Embryonic facial prominence (tissue), 1 donor: Measurements from ENCODE around the gene TMEM255A.
"Not testable (repeated sequence)": the region's sequence is repeated elsewhere in the genome, so short reads cannot be mapped to it uniquely, and the experiment has no call there.

ENCODE experiments used
- DNase-seq: peaks from one replicate; pipeline ENCODE4 v3.0.0-alpha.2; 2016; ENCODE audit errors: extremely low spot score

TMEM255A gene

DNA sequence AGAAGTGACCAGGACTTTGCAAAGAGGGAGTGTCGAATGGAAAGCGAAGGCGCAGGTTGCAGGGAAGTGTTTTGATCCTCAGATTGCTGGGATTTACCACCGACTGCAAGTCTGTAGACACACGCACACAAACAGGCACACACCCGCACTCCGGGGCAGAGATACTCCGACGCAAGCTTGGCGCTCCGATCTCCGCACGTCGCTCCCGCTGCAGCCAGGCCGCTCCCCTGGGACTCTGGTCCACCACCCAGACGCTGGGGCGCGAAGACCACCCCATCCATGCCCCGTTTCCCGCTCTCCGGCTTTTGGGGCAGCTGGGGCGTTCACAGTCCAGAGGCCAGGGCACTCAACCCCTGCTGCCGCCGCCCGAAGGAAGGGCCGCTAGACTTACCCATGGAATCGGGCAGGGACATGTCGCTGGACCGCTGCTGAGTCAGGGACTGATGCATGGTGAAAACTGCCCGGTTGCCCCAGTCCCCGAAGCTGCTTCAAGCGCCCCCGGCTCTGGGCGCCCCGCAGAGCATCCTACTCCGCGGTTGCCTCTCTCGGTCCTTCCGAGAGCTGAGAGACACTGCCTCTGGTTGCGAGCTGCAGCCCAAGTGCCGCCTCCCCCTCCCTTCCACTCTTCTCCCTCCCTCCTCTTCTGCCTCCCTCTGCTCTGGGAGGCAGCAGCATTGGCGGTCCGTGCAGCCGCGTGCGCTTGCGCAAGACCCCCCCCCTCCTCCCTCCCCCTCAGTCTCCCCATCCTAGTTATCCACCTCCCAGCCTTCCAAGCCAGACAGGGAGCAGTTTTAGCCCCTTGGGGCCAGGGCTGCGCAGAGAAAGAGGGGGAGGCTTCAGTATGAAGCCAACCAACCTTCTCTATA is at the start of gene TMEM255A:
TMEM255A (minus strand) TSS at position 601 of the 866 bp plus-strand sequence; CDS start at position 449, 152 bp downstream.
- DNase-seq, result no peak

- DNase-seq, result no peak
These were observed 47.6 kb upstream of the TMEM255A start for GRCh38 chrX:120358737-120359456.

GRCh38 chrX:120357186-120357585 is 45.9 kb upstream of the TMEM255A start:
- DNase-seq, result no peak

DNA sequence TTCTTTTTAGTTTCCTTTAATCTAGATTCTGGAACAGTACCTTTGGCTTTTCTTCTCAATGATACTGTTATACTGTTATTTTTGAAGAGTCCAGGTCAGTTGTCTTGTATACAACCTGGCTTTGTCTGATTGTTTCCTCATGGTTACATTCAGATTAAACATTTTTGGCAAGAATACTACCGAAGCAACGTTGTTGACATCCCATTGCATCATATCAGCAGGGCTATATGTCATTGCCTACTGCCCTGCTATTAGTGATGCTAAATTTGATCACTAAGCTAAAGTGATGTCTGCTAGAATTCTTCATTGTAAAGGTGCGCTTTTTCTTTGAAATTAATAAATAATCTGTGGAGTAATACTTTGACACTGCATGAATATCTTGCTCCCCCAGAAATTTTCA is 44.8 kb upstream of the TMEM255A start:
- DNase-seq, result no peak

DNA sequence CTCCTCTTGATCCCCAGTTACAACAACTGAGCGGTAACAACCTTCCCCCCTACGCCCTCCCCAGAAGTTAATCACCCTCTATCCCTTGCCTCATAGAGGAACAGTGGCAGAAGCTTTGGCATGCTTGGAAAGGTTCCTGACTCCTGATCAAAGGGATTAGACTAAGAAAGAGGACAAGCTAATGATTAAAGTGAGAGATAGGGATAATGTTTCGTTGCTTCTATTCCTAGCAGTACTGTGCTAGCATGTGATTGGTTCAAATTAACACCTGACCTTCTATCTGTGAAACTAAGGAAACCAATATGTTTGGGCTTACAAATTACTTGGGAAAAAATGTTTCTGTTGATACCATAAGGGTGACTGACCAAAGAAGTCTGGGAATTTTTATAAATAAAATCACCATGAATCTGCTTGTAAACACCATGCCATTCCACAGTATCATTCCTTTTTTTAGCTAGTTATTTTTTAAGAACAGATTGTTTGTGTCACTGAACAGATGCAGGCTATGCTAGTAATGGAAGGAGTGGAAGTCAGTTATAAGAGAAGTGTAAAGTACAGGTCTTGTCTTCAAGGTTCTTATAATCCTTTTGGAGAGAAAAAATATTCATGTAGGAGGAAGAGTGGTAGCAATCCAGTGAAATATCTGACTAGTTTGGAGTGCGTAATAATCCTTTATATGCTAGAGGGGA is 39.3 kb upstream of the TMEM255A start:
- no peak for DNase-seq

GRCh38 chrX:120344566-120344965 is 33.3 kb upstream of the TMEM255A start:
- not testable (repeated sequence) for DNase-seq

DNA sequence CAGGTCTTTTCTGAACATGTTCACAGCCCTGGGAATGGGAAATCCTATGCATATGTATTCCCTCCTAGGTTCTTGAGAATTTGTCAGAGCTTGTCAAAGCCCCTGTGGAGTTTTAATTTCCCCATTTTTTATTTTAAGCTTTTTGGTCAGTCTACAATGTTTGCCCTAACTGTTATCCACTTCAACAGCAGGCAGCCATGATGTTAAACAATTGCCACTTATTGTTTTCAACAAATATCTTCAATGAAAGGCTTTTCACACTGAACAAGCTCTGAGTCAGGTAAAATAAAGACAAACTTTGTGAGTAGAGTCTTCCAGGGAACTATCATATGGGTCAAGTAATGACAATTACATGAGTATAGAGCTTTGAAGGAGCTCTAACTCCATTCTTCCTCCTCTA is 25.6 kb upstream of the TMEM255A start:
- DNase-seq, result no peak

DNA sequence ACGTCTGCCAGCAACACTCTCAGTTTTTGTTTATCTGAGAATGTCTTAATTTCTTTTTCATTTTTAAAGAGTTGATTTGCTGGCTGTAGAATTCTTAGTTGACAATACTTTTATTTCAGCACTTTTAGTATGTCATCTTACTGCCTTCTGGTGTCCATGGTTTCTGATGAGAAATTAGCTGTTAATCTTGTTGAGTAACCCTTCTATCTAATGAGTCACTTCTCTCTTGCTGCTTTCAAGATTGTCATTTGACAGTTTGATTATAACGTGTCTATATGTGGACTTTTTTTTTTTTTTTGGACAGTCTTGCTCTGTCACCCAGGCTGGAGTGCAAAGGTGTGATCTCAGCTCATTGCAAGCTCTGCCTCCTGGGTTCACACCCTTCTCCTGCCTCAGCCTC is 24.0 kb upstream of the TMEM255A start:
- no peak for DNase-seq

- DNase-seq, result no peak
These were observed 23.3 kb upstream of the TMEM255A start for GRCh38 chrX:120334603-120335002.

DNA sequence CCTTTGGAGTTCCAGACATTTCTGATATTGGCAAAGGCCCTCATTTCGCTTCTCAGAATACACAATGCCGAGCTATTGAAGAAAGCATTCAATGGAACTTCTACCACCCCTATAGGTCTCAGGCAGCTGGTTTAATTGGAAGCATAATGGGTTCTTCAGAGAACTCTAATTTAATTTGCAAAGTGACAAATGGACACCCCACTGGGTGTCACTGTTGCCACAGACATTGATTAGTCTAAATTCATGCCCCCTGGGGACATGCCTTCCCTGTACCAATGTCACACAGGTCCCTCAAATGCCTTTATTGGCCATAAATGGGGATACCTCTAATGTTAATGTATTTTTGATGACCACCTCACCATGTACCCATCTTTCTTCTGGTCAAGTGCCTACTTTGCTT is 22.9 kb upstream of the TMEM255A start:
- no peak for DNase-seq

DNA sequence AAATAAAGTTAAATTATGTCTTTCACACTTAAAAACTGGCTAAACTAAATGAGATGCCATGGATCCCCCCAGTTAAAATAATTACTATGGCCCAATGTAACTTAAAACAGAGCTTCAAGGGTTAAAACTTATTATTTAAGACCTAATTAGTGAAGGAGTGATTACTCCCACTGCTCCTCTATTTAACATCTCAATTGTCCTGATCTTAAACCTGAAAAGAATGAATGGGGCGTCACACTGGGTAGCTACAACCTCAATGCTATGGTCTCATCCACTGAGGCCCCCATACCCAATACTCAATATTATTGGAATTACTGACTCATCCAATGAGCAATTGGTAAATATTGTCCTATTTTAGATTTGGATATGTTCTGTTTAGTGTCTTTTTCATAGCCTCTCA is 21.1 kb upstream of the TMEM255A start:
- DNase-seq, result no peak

DNA sequence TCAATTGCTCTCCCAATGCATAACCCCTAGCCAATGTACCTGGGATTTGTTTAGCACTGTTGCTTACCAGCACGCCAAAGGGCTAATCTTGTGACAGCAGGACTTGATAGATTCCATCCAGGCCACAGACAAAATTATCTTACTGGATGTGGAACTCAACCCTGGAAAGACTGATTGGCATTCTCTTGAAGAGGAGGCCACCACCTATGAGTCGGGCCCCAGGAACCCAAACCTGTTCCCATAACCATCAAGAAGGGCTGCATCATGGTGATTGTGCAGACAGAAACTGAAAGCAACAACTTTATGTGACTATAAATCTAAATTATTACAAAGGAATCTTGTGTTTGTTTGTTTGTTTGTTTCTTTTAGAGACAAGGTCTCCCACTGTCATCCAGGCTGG is 19.9 kb upstream of the TMEM255A start:
- no peak for DNase-seq

DNA sequence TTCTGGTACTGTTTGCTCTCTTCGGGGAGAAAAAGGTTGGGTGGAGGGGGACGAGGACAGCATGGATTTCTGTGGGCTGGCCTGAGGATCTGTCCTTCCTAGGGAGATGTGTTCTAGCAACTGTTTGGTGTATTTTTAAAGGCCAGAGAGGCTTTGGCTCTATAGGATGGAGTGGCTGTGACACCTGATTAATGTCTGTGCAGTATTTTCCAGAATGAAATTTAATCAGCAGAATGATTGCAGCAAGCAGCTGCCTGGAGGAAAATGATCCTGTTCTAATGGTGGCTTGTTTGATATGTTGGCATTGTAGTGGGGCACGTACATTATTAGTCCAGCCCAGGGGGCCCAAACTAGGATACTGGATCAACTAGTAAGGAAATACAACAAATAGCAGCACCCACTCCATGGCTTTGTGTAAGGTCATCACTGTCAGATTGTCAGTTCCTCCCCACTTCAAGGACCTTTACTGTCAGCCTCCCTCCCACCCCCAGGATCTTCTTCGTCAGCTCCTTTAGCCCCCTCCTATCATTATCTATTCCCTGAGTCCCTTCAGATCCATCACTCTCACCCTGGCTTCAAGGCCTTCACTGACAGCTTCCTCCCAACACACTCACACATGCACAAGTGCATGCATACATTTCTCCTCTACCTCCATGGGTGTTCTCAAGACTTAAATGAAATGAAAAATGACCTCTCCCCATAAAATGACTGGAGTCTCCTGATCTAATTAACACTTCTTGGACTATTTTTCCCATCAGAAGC is 10.4 kb upstream of the TMEM255A start:
- no peak for DNase-seq

DNA sequence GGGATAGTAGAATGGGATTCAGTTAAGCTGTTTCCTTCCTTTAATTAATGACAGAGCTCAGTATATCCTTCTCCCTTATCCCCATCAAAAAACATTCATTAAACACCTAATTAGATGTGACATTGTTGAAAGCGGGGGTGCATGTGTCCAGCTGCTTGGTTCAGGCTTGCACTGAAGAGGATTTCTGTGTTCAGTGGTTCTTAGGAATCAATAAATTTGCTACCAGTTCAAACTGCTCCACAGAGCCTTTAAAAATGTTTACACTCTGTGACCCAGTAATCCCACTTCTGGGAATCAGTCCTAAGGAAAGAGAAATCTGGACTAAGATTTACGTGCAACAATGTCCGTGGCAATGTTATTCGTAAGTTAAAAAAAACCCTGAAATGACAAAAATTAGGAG is 7.2 kb upstream of the TMEM255A start:
- no peak for DNase-seq

DNA sequence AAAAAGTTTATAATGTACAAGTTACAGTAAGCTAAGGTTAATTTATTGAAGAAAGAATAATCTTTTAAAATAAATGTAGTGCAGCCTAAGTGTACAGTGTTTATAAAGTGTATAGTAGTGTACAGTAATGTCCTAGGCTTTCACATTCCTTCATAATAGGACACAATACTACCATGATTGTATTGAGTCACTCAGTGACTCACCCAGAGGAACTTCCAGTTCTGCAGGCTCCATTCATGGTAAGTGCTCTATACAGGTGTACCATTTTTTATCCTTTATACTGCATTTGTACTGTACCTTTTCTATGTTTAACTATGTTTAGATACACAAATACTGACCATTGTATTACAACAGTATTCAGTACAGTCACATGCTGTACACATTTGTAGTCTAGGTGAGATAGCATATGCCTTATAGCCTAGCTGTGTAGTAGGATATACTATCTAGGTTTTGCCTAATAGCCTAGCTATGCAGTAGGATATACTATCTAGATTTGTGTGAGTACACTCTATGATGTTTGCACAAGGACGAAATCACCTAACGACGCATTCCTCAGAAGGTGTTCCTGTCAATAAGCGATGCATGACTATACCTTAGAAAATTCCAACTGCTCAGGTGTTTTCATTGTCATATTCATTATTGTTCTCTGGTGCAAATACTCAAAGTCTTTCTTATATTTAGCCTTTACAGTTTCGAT is 5.5 kb upstream of the TMEM255A start:
- DNase-seq, result no peak

DNA sequence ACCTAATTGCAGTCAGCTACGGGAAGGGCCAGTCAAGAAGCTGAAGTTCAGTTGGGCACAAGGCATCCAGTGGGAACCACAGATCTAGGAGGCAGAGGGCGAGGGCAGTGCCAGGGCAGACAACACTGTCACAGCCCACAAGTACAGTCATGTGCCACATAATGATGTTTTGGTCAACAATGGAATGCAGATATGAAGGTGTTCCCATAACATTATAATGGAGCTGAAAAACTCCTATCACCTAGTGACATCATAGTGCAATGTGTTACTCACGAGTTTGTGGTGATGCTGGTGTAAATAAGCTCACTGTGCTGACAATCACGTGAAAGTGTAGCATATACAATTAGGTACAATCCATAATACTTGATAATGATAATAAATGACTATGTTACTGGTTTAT is 4.5 kb upstream of the TMEM255A start:
- DNase-seq, result no peak

- no peak for DNase-seq
These were observed 434 bp upstream of the TMEM255A start for GRCh38 chrX:120311727-120312063.

DNA sequence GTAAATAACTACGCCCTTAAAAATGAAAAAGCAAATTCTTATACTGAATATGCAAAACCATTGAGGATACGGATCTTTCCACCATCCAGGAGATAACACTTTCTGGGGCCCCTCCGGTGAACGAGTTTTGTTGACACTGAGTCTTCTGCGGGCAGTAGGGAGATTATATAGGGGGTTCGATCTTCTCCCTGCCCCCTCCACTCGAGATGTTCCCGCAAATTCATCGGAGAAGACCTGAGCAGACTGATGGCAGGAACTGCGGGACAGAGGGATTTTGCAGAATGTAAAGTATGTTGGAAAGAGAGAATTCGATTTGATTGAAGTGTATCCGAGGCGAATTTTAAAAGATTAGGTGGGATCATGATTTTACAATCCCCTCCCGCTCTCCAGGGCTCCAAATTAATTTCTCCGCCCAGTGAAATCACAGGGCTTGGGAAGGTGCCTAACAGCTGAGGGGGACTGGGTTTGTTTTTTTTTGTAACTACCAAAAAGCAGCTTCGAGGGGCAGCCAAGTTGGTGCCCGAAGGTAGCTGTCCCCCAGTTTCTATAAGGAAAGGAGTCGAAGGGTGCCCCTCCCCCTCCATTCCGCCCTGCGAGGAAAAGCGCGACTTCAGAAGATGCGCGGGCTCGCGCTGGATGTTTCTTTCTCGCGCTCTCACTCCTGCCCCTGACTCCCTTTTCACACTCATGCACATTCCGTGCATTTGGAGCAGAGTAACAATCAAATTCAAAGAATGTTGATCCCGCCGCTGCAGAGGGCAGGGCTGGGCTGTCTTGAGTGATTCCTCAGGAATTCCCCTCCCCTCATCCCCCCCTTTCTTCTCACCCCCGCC is 1.2 kb downstream of the TMEM255A start:
- DNase-seq, result no peak

GRCh38 chrX:120308959-120309872 is 2.0 kb downstream of the TMEM255A start:
- DNase-seq, result peak; percentile 51
